Choroid plexus epithelial cell (primary cell): ENCODE results near the gene HOXD4.

Experiments used
- DNase-seq: peaks from one replicate; pipeline ENCODE4 v3.0.0-alpha.2; 2010; ENCODE audit warnings: low read depth
- H3K4me3 ChIP-seq: 2 replicates; pipeline ENCODE4 v1.5.1; 2011; ENCODE audit warnings: low read depth, mild to moderate bottlenecking, control low read depth, low read length, moderate library complexity
- TF ChIP-seq, protein P1 (sequence below): conservative IDR thresholded peaks from 2 replicates; pipeline ENCODE4 v1.5.1; 2011; ENCODE audit warnings: low read depth, mild to moderate bottlenecking, control low read depth, inconsistent platforms, low read length, moderate library complexity

HOXD4 gene

DNA sequence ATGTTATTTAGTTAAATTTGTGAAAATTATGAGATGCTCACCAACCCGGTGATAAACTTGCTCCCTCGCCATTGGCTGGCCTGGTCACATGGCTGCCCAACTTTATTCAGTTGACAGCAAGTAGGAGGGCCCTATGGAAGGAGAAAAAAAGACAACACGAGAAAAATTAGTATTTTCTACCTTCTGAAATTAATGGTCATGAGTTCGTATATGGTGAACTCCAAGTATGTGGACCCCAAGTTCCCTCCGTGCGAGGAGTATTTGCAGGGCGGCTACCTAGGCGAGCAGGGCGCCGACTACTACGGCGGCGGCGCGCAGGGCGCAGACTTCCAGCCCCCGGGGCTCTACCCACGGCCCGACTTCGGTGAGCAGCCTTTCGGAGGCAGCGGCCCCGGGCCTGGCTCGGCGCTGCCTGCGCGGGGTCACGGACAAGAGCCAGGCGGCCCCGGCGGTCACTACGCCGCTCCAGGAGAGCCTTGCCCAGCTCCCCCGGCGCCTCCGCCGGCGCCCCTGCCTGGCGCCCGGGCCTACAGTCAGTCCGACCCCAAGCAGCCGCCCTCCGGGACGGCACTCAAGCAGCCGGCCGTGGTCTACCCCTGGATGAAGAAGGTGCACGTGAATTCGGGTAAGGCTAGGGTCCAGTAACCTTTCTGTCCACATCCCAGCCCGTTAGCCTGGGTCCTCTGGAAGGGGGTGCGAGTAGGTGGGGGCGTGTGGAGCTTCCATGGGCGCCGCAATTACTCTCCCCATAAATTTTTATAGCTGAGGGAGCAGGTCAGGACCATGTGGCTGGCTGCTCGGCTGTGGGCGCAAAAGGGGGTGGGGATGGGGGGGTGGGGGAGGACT, at the start of gene HOXD4:
Gene HOXD4, plus strand, starts transcription at position 109 of the 846 bp plus-strand sequence. Its CDS starts 84 bp downstream, at position 193.
- no peak for DNase-seq
- TF ChIP-seq, protein P1, sequence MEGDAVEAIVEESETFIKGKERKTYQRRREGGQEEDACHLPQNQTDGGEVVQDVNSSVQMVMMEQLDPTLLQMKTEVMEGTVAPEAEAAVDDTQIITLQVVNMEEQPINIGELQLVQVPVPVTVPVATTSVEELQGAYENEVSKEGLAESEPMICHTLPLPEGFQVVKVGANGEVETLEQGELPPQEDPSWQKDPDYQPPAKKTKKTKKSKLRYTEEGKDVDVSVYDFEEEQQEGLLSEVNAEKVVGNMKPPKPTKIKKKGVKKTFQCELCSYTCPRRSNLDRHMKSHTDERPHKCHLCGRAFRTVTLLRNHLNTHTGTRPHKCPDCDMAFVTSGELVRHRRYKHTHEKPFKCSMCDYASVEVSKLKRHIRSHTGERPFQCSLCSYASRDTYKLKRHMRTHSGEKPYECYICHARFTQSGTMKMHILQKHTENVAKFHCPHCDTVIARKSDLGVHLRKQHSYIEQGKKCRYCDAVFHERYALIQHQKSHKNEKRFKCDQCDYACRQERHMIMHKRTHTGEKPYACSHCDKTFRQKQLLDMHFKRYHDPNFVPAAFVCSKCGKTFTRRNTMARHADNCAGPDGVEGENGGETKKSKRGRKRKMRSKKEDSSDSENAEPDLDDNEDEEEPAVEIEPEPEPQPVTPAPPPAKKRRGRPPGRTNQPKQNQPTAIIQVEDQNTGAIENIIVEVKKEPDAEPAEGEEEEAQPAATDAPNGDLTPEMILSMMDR: no peak
- no peak within 1 kb of the TSS for H3K4me3 ChIP-seq

- DNase-seq: no peak
- TF ChIP-seq, protein P1: no peak
- H3K4me3 ChIP-seq: no peak overlapping the region
Observed at GRCh38 chr2:176101842-176102241, 49.5 kb upstream of the HOXD4 start.

- no peak overlapping the region for H3K4me3 ChIP-seq
- DNase-seq: no peak
- TF ChIP-seq, protein P1: no peak
Observed at GRCh38 chr2:176102309-176102866, 49.0 kb upstream of the HOXD4 start.

DNA sequence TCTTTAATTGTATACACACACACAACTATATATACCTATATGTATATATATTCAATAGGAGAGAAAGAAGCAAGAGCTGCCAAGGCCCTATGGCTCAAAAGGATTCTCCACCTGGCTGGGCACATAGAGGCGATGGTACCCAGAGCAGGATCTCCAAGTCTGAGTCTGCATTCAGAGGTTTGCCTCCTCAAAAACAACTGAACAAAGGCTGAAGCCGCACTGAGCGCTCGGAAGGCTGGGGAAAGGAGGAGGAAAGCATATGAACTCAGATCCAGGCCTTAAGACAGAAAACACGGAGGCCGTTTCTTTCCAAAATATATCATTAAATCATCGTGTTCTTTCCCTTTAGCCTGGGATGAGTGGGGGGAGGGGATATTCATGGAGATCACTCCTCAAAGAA, 48.2 kb upstream of the HOXD4 start:
- H3K4me3 ChIP-seq: no peak overlapping the region
- no peak for DNase-seq
- TF ChIP-seq, protein P1: no peak

- DNase-seq: no peak
- TF ChIP-seq, protein P1: no peak
- no peak overlapping the region for H3K4me3 ChIP-seq
Observed at GRCh38 chr2:176103742-176104315, 47.5 kb upstream of the HOXD4 start.

GRCh38 chr2:176104316-176105077, 46.9 kb upstream of the HOXD4 start:
- no peak for DNase-seq
- TF ChIP-seq, protein P1: no peak
- no peak overlapping the region for H3K4me3 ChIP-seq
